GM12892 (cell line): ENCODE data around the gene IRF1.

Experiments used
- DNase-seq: peaks from one replicate; pipeline ENCODE4 v3.0.0; 2011; ENCODE audit not compliant: insufficient read length
- FAIRE-seq: peaks from 2 replicates; lab custom pipeline; 2011; peaks lifted over from hg19 to GRCh38; lab: Jason Lieb, UNC
- POLR2A ChIP-seq: IDR thresholded peaks from 2 replicates; pipeline ENCODE4 v1.6.1; 2011; ENCODE audit warnings: low read depth, low read length, control low read depth
- POLR2AphosphoS5 ChIP-seq: IDR thresholded peaks from 2 replicates; pipeline ENCODE4 v1.6.1; 2011; ENCODE audit warnings: low read depth, low read length, control low read depth
- TAF1 ChIP-seq: IDR thresholded peaks from 2 replicates; pipeline ENCODE4 v1.6.1; 2011; ENCODE audit warnings: low read depth, mild to moderate bottlenecking, control low read depth, low read length, borderline replicate concordance

IRF1 gene

DNA sequence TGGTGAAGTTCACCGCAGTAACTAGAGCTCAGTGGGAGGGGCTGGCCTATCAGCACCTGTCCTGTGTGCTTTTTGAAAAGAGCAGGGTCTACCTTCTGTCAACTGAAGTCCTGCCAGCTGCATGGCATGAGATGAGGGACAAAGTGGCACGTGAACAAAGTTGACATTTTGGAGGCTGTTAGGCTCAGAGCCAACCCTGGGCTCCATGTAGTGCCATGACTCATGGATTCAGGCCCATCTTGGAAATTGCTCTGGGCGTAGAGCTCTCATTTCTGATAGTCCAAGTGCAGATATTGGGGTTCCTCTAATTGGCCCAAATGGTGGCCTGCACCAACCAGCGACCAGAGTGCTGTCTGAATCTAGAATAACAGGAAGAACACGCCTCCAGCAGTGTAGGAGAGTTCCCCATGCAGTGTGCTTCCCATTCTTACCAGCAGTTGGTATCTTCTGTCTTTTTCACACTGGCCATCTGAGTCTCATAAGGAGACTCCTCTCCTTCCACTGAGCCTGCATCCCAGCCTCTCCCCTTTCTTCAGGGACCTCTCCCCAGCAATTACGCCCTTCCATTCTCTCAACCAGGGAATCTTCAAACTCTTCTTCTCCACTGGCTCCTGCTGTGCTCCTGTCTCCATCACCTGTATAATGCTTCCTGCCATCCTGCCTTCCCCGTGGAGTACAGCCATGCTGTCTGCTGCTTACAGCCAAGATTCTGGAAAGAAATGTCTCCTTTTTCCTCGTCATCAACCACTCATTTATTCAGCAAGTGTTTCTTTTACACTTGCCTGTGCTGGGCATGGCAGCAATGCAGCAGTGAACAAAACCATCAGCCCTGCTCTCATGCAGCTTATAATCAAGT, 30.4 kb downstream of the IRF1 start:
- DNase-seq = no peak
- TF ChIP-seq POLR2A = no peak
- TF ChIP-seq TAF1 = no peak
- TF ChIP-seq POLR2AphosphoS5 = no peak
- FAIRE-seq = no peak

GRCh38 chr5:132459031-132459982, 31.3 kb downstream of the IRF1 start:
- DNase-seq (no peak), FAIRE-seq (peak; percentile 36)
- no peak for TF ChIP-seq POLR2A
- no peak for TF ChIP-seq TAF1
- TF ChIP-seq POLR2AphosphoS5 = no peak

DNA sequence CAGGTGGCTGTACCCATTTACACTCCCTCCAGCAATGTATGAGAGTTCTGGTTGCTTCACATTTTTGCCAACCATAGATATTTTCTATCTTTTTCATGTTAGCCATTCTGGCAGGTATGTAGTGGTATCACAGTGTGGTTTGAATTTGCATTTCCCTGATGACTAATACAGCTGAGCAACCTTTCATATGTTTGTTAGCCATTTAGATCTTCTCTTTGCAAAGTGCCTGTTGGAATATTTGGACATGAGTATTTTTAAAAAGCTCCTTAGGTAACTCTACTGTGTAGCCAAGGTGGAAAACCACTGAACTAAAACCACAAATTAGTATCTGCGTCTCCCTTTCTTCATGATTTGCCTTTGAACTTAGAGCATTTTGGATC, 31.9 kb downstream of the IRF1 start:
- TF ChIP-seq TAF1 = no peak
- no peak for TF ChIP-seq POLR2A
- no peak for TF ChIP-seq POLR2AphosphoS5
- DNase-seq (no peak), FAIRE-seq (peak; percentile 85)

GRCh38 chr5:132458226-132458560, 32.4 kb downstream of the IRF1 start:
- TF ChIP-seq POLR2A (no peak), POLR2AphosphoS5 (no peak), TAF1 (no peak)
- DNase-seq (no peak), FAIRE-seq (peak; percentile 42)

DNA sequence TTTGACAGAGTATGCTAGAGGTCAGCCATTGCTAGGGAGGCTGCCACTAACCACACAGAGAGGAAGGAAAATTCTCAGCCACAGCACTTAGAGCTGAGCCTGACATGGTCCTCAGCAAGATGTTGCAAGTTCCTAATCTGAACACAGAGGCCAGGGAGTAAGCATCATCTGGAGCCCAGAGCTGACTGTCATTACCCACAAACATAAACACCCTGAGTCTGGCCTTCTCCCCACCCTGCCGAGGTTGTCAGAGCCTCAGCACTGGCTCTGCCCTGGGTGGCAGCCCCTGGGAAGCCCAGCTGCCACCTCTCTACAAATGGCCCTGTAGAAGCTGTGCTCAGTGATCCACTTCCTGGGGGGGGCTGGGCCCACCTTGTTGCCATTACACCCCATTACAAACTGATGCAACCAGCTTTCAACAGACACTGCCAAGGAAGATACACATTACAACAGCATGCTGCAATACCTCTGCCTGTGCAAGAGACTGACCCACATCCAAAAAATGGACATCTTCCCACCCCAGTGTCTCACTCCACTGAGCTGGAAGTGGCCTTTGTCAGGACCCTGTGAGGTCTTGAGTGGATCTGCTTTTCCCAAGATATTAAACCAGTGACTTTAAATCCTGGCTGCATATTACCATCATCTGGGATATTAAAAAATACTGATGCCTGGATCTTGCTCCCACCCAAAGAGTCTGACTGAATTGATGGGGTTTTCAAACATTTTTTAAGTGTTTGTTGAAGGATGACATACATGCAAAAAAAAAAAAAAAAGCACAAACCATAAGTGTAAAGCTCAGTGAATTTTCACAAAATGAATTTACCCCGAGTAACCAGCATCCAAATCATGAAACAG, 33.0 kb downstream of the IRF1 start:
- TF ChIP-seq POLR2AphosphoS5 = no peak
- TF ChIP-seq POLR2A = no peak
- TF ChIP-seq TAF1 = no peak
- DNase-seq (no peak), FAIRE-seq (no peak)

GRCh38 chr5:132456987-132457361, 33.6 kb downstream of the IRF1 start:
- DNase-seq (no peak), FAIRE-seq (peak; percentile 83)
- 0 out of 2 replicates have a peak, but pooled peaks have one; percentile 1 for TF ChIP-seq POLR2AphosphoS5
- no peak for TF ChIP-seq POLR2A
- no peak for TF ChIP-seq TAF1

GRCh38 chr5:132456296-132456986, 34.1 kb downstream of the IRF1 start:
- TF ChIP-seq TAF1 (no peak), POLR2A (no peak), POLR2AphosphoS5 (peak; percentile 19; the same call in 1 of the 2 replicates)
- FAIRE-seq (peak; percentile 63), DNase-seq (no peak)

GRCh38 chr5:132455614-132456115, 34.9 kb downstream of the IRF1 start:
- DNase-seq (no peak), FAIRE-seq (no peak)
- TF ChIP-seq POLR2AphosphoS5 (no peak), POLR2A (no peak), TAF1 (no peak)

DNA sequence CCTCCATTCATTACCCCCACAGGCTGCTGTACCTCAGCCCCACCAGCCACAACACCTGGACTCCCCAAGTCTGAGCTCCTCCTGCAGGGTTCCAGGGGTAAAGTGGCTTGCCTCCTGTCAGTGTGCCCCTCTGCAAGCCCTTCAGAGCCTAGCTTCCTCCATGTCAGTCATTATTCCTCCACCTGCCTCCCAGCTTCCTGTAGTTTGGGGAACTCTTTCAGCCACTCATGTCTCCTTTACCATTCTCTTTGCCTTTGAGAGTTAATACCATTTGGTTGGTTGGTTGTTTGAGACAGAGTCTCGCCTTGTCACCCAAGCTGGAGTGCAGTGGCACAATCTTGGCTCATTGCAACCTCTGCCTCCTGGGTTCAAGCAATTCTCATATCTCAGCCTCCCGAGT, 36.2 kb downstream of the IRF1 start:
- FAIRE-seq (no peak), DNase-seq (no peak)
- TF ChIP-seq POLR2A (no peak), TAF1 (no peak), POLR2AphosphoS5 (no peak)

- no peak for TF ChIP-seq TAF1
- no peak for TF ChIP-seq POLR2AphosphoS5
- no peak for TF ChIP-seq POLR2A
- no peak for FAIRE-seq
- DNase-seq = no peak
These were observed 39.2 kb downstream of the IRF1 start for GRCh38 chr5:132451387-132451786.

GRCh38 chr5:132449060-132449459, 41.5 kb downstream of the IRF1 start:
- TF ChIP-seq TAF1 (no peak), POLR2A (no peak), POLR2AphosphoS5 (no peak)
- no peak for FAIRE-seq

More at GRCh38 chr5:132449060-132449459, 41.5 kb downstream of the IRF1 start:
- DNase-seq = no peak
